ENCODE results near the gene KRTAP10-6.

DNA sequence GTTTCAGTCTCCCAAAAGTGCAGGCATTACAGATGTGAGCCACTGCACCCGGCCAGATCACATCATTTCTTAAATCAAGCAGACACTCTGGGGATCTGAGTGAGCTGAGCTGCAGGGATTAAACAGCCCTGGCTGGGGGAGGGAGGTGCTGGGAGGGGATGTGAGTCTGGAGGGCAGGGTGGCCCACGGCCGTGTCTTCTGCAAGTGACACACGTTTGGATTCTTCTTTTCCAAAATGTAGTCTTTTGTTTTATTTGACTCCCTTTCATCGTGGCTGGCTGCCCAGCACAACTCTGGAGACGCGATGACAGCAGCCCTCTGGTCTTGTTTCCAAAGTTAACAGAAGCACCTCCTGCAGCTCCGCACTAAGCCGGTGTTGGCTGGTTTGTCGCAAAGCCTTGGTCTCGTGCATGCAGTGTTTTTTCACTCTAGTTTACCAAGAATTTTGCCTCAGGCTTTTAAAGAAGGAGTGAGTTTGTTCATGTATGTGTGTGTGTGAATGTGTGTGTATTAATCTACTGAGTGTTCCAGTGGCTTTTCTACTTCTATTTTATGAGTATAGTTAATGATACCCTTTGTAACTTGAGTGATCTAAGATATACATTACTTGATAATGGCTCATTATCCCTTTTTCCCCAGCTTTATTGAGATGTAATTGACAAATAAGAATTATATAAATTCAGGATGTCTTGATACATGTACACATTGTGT lies 9.1 kb downstream of the KRTAP10-6 start:
- no peak for TF ChIP-seq BHLHE40 (IDR thresholded peaks at IDR 0.05; ENCODE audit: borderline replicate concordance)
- TF ChIP-seq SP1 (IDR thresholded peaks at IDR 0.05) = no peak
- no peak for TF ChIP-seq CTBP1 (IDR thresholded peaks at IDR 0.05; ENCODE audit: borderline replicate concordance)
- TF ChIP-seq L3MBTL2 (conservative IDR thresholded peaks at IDR 0.05) = no peak; the same call in 1 of the 2 replicates
